ENCODE measurements around the gene GDF7. TPM values are rescaled to one million over a fixed set of nuclear protein-coding genes. Genes with fewer than 3 reads are reported as not detected.

GDF7 gene
- total and polyA plus RNA-seq, 3 donors from 2014 or later, result 0.62 to 1.1 (median 0.69) TPM

DNA sequence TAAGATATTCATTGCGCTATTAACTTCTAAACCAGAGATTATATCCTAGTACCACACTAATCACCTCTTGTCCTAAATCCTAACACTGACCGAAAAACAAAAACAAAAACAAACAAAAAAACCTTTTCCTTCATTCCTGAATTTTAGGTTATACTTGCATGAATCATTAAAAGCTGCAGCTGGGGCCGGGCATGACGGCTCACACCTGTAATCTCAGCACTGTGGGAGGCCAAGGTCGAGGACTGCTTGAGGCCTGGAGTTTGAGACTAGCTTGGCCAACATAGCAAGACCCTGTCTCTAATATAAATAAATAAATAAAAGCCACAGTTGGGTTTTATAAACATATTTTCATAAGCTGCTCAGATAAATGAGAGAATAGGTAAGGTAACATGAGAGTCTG, 60.0 kb downstream of the GDF7 start:
- H3K4me3 ChIP-seq, result no peak overlapping the region
- WGBS, 2 donors, result 92 to 94% methylated on average over 5 of the region's 5 CpGs
- no peaks in the 10 kb centered on the region for H3K36me3 ChIP-seq (ENCODE audit: low read depth, missing control alignments)
- no peaks in the 10 kb centered on the region for H3K9me3 ChIP-seq
- H3K27ac ChIP-seq, result no peak overlapping the region
- DNase-seq, result no peak
- no peaks in the 10 kb centered on the region for H3K4me1 ChIP-seq
- TF ChIP-seq, protein P1, sequence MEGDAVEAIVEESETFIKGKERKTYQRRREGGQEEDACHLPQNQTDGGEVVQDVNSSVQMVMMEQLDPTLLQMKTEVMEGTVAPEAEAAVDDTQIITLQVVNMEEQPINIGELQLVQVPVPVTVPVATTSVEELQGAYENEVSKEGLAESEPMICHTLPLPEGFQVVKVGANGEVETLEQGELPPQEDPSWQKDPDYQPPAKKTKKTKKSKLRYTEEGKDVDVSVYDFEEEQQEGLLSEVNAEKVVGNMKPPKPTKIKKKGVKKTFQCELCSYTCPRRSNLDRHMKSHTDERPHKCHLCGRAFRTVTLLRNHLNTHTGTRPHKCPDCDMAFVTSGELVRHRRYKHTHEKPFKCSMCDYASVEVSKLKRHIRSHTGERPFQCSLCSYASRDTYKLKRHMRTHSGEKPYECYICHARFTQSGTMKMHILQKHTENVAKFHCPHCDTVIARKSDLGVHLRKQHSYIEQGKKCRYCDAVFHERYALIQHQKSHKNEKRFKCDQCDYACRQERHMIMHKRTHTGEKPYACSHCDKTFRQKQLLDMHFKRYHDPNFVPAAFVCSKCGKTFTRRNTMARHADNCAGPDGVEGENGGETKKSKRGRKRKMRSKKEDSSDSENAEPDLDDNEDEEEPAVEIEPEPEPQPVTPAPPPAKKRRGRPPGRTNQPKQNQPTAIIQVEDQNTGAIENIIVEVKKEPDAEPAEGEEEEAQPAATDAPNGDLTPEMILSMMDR (IDR thresholded peaks at IDR 0.05), result no peak
- no peak for TF ChIP-seq POLR2A (IDR thresholded peaks at IDR 0.05)
- H3K27me3 ChIP-seq, result no peaks in the 10 kb centered on the region
- intact Hi-C loops (cut with DNase I; ENCODE audit: low total_unique reads), result no loop called here

GRCh38 chr2:20728114-20728758, 61.3 kb downstream of the GDF7 start:
- Histone ChIP-seq H3K27me3 (no peaks in the 10 kb centered on the region), H3K4me1 (no peaks in the 10 kb centered on the region), H3K9me3 (no peaks in the 10 kb centered on the region), H3K36me3 (ENCODE audit: low read depth, missing control alignments) (no peaks in the 10 kb centered on the region), H3K27ac (no peak overlapping the region), H3K4me3 (no peak overlapping the region)
- TF ChIP-seq, protein P1 (IDR thresholded peaks at IDR 0.05), result no peak
- TF ChIP-seq POLR2A (IDR thresholded peaks at IDR 0.05), result no peak
- 46 to 47% methylated on average over 4 of the region's 4 CpGs for WGBS, 2 donors
- intact Hi-C loops (cut with DNase I; ENCODE audit: low total_unique reads), result no loop called here
- no peak for DNase-seq

Other genes starting within 250 kb of the GDF7 start
- gene RHOB, start 220.1 kb upstream of the GDF7 start, total RNA-seq, result 100 to 1,000 TPM; 186 to 244 TPM
- 86.3 TPM for gene RHOB, start 220.1 kb upstream of the GDF7 start, polyA plus RNA-seq (ENCODE audit: insufficient read depth, low read depth, low replicate concordance)
- 10 to 100 TPM; 23.5 to 31.6 TPM for gene HS1BP3, start 16.0 kb upstream of the GDF7 start, total RNA-seq
- 25.0 TPM for gene HS1BP3, start 16.0 kb upstream of the GDF7 start, polyA plus RNA-seq (ENCODE audit: insufficient read depth, low read depth, low replicate concordance)
- 10 to 100 TPM; 12.7 to 19.4 TPM for gene LDAH, start 156.0 kb downstream of the GDF7 start, total RNA-seq
- gene LDAH, start 156.0 kb downstream of the GDF7 start, polyA plus RNA-seq (ENCODE audit: insufficient read depth, low read depth, low replicate concordance), result 9.3 TPM